Peyer's patch (tissue), 4 donors: ENCODE results near the gene AICDA.

Source experiments
- POLR2A ChIP-seq, 2 donors: fragments of 450-650 bp; IDR thresholded peaks; one replicate each; pipeline ENCODE4 v1.5.1; 2017; ENCODE audit warnings: antibody characterized with exemption in 2 of 2, mild to moderate bottlenecking in 2 of 2, moderate library complexity in 2 of 2
- TF ChIP-seq, protein P1 (sequence below), 6 experiments: fragments of 450-650 bp in 4 of 6; fragments of 200-600 bp in 2 of 6; sonication (generic) in 1 of 6; IDR thresholded peaks; one replicate each; pipeline ENCODE4 v1.5.1; 2017 to 2019; ENCODE audit warnings: antibody characterized with exemption in 6 of 6, mild to moderate bottlenecking in 3 of 6, moderate library complexity in 1 of 6

GRCh38 chr12:8612629-8613028 lies at the start of gene AICDA:
- TF ChIP-seq, protein P1, sequence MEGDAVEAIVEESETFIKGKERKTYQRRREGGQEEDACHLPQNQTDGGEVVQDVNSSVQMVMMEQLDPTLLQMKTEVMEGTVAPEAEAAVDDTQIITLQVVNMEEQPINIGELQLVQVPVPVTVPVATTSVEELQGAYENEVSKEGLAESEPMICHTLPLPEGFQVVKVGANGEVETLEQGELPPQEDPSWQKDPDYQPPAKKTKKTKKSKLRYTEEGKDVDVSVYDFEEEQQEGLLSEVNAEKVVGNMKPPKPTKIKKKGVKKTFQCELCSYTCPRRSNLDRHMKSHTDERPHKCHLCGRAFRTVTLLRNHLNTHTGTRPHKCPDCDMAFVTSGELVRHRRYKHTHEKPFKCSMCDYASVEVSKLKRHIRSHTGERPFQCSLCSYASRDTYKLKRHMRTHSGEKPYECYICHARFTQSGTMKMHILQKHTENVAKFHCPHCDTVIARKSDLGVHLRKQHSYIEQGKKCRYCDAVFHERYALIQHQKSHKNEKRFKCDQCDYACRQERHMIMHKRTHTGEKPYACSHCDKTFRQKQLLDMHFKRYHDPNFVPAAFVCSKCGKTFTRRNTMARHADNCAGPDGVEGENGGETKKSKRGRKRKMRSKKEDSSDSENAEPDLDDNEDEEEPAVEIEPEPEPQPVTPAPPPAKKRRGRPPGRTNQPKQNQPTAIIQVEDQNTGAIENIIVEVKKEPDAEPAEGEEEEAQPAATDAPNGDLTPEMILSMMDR (IDR thresholded peaks at IDR 0.05), result no peak
- TF ChIP-seq POLR2A (IDR thresholded peaks at IDR 0.05), result no peak
